Erythroblast (primary cell): ENCODE data around the gene RGR.

ENCODE experiments used
- GATA1 ChIP-seq: IDR thresholded peaks from 2 replicates; pipeline ENCODE4 v1.6.1; 2011; ENCODE audit warnings: low read depth, mild to moderate bottlenecking, control low read depth, low read length, moderate library complexity
- POLR2A ChIP-seq: IDR thresholded peaks from 2 replicates; pipeline ENCODE4 v1.6.1; 2011; ENCODE audit warnings: mild to moderate bottlenecking, low read length

- TF ChIP-seq POLR2A (no peak), GATA1 (no peak)
Observed at GRCh38 chr10:84308481-84309304, 63.8 kb downstream of the RGR start.
